ENCODE results near the gene CIRBP.
"Not testable (repeated sequence)": the region's sequence is repeated elsewhere in the genome, so short reads cannot be mapped to it uniquely, and the experiment has no call there.

Gene CIRBP

GRCh38 chr19:1296078-1296477 lies 26.9 kb downstream of the CIRBP start:
- H3K36me3 ChIP-seq (ENCODE audit: insufficient read depth, low read length), result no peaks in the 10 kb centered on the region
- no peak overlapping the region for H3K9ac ChIP-seq (ENCODE audit: low read depth, low read length)
- H3K9me3 ChIP-seq (ENCODE audit: control insufficient read depth, insufficient read depth, low read length), result no peaks in the 10 kb centered on the region
- no peaks in the 10 kb centered on the region for H3K4me1 ChIP-seq (ENCODE audit: insufficient read depth, low read length)

DNA sequence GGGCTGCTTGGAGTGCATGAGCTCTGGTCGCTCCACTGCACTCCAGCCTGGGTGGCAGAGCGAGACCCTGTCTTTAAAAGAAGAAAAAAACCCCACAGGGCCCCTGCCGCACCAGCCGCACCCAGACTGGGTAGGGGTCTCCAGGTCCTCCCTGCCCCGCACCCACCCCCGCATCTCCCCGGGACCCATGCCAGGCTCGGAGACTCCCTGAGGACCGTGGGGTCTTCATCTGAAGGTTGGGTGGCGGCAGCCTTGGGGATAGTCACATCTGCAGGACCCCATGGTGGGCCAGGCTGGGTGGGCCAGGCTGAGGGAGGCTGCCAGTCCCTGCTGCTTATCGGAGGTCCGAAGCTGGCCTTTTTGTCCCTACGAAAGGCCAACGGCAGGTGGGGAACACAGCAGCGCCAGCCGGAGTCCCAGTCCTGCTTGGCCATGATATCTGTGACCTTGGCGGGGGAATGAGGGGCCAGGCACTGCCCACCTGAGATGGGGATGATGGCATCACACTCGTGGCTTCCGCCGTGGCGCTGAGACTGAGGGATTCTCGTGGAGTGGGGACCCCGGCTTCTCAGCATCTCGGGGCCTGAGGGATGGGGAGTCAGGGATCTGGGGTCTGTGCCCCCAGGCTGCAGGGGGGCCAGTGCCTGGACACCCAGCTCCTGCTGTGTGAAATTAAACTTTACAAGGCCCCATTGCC lies 27.6 kb downstream of the CIRBP start:
- H3K4me1 ChIP-seq (ENCODE audit: insufficient read depth, low read length), result no peaks in the 10 kb centered on the region
- no peaks in the 10 kb centered on the region for H3K9me3 ChIP-seq (ENCODE audit: control insufficient read depth, insufficient read depth, low read length)
- no peaks in the 10 kb centered on the region for H3K36me3 ChIP-seq (ENCODE audit: insufficient read depth, low read length)
- H3K9ac ChIP-seq (ENCODE audit: low read depth, low read length), result no peak overlapping the region

GRCh38 chr19:1298235-1298634 lies 29.1 kb downstream of the CIRBP start:
- H3K9ac ChIP-seq (ENCODE audit: low read depth, low read length), result no peak overlapping the region
- H3K4me1 ChIP-seq (ENCODE audit: insufficient read depth, low read length), result no peaks in the 10 kb centered on the region
- H3K9me3 ChIP-seq (ENCODE audit: control insufficient read depth, insufficient read depth, low read length), result no peaks in the 10 kb centered on the region
- H3K36me3 ChIP-seq (ENCODE audit: insufficient read depth, low read length), result no peaks in the 10 kb centered on the region

DNA sequence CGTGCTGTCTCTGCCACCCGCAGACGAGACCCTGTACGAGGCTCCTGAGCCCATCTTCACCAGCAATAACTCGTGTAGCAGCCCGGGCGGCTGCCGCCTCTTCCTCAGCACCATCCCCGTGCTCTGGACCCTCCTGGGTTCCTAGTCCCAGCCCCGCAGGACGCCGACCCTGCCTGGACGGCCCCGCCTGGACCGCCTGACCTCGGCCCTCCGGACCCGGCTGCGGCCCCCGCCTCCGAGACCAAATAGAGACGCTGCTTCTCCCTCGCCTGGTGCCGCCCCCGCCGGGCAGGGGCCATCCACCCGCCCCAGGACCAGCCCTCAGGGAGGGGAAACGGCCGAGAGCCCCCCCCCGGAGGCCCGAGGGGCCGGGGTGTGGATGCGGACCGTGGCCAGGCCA lies 30.7 kb downstream of the CIRBP start:
- no peak overlapping the region for H3K9ac ChIP-seq (ENCODE audit: low read depth, low read length)
- H3K36me3 ChIP-seq (ENCODE audit: insufficient read depth, low read length), result no peaks in the 10 kb centered on the region
- H3K9me3 ChIP-seq (ENCODE audit: control insufficient read depth, insufficient read depth, low read length), result no peaks in the 10 kb centered on the region
- H3K4me1 ChIP-seq (ENCODE audit: insufficient read depth, low read length), result no peaks in the 10 kb centered on the region

DNA sequence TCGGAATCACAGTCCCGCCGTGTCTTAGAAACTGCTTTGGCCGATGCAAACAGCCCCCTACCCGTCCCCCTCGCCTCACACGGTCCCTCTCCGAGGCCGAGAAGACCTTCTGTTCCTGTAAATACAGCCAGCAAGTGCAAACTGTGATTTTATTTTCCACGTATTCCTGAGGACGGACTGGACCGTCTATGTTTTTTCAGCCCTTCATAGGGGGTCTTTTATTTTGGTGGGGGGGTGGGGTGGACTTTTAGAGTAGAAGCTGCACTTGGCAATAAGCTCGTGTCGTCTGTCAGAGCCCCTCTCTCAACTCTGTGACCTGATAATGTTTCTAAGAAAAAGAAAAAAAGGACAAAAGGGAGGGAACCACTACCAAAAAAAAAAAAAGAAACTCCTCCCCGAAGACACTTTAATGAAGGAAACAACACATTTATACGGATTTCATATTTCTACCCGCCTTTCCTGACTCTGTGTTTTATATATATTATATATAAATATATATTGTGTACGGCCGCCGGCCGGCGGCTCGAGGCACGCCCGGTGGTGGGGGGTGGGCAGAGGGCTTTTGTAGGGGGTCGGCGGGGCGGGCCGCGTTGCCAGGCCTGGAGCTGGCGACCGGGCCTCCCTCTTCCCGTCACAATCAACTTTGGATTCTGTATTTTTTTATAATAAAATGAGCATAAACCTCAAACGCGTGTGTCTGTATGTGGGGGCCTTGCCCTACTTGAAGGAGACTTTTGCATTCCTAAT lies 31.8 kb downstream of the CIRBP start:
- H3K9ac ChIP-seq (ENCODE audit: low read depth, low read length), result no peak overlapping the region
- no peaks in the 10 kb centered on the region for H3K9me3 ChIP-seq (ENCODE audit: control insufficient read depth, insufficient read depth, low read length)
- H3K36me3 ChIP-seq (ENCODE audit: insufficient read depth, low read length), result no peaks in the 10 kb centered on the region
- no peaks in the 10 kb centered on the region for H3K4me1 ChIP-seq (ENCODE audit: insufficient read depth, low read length)

DNA sequence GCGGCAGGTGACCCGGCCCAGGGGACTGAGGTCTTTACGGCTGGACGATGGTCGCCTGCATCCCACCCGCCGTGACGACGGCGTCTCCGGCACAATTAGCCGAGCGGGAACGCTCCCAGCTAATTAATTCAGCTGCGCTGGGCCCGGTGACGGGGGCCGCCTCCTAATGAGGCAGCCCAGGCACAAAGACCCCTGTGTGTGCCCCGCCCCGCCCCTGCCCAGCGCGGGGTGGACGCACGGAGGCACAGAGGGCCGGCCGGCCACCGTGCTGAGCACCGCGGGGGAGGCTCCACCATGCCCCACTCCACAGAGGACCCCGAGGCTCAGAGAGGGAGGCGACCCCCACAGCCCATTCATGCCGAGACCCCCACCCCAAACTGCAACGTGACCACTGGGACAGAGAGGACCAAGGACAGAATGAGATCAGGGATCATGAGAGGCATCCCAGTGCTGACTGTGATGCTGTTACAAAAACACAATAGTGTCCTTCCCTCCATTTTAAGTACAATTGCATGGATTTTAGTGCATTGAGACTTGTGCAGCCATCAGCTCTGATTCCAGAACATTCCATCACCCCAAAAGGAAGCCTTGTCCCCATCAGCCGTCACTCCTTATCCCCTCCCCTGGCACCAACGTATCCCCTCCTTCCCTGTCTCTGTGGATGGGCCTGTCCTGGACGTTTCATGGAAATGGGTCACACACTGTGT lies 33.6 kb downstream of the CIRBP start:
- H3K36me3 ChIP-seq (ENCODE audit: insufficient read depth, low read length), result no peaks in the 10 kb centered on the region

DNA sequence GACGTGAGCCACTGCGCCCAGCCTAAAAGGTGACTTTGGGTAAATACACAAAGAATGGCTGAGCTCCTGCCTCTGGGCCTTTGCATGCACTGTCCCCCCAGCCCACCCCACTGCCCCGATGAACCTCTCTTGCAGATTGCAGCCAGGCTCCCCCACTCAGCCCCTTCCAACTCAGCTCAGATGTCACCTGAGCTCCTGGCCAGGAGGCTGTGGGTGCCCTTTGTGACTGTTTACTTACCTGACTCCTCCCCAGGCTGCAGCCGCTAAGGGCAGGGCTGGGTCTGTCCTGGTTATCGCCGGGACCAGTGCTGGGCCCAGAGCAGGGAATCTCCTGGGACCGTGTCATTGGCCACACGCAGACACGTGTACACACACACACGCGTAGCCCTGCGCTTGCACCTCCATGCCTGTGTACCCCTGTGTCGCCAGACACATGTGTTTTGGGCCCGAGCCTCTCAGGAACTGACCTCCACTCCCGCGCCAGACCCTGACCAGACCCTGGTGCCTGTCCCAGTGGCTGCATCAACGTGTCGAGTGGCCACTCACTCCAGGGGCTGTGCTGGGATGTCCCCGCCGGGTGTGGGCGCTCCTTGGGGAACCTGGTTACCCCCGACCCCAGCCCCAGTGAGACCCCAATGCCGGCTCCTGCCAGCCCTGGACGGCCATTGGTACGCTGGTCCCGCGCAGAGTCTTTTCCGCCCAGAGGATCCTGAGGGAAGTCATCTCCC lies 35.2 kb downstream of the CIRBP start:
- H3K9me3 ChIP-seq (ENCODE audit: control insufficient read depth, insufficient read depth, low read length), result no peaks in the 10 kb centered on the region
- H3K9ac ChIP-seq (ENCODE audit: low read depth, low read length), result no peak overlapping the region
- H3K4me1 ChIP-seq (ENCODE audit: insufficient read depth, low read length), result no peaks in the 10 kb centered on the region
- no peaks in the 10 kb centered on the region for H3K36me3 ChIP-seq (ENCODE audit: insufficient read depth, low read length)

More for the DNA sequence above, 33.6 kb downstream of the CIRBP start:
- Histone ChIP-seq H3K4me1 (ENCODE audit: insufficient read depth, low read length) (no peaks in the 10 kb centered on the region), H3K9ac (ENCODE audit: low read depth, low read length) (no peak overlapping the region), H3K9me3 (ENCODE audit: control insufficient read depth, insufficient read depth, low read length) (no peaks in the 10 kb centered on the region)

- H3K9me3 ChIP-seq (ENCODE audit: control insufficient read depth, insufficient read depth, low read length); H3K9ac ChIP-seq (ENCODE audit: low read depth, low read length); H3K36me3 ChIP-seq (ENCODE audit: insufficient read depth, low read length); H3K4me1 ChIP-seq (ENCODE audit: insufficient read depth, low read length): not testable (repeated sequence)
Measured at GRCh38 chr19:1305354-1305753, 36.2 kb downstream of the CIRBP start.

- H3K36me3 ChIP-seq (ENCODE audit: insufficient read depth, low read length), result no peaks in the 10 kb centered on the region
- no peaks in the 10 kb centered on the region for H3K9me3 ChIP-seq (ENCODE audit: control insufficient read depth, insufficient read depth, low read length)
- H3K4me1 ChIP-seq (ENCODE audit: insufficient read depth, low read length), result no peaks in the 10 kb centered on the region
- H3K9ac ChIP-seq (ENCODE audit: low read depth, low read length), result no peak overlapping the region
Measured at GRCh38 chr19:1307320-1307719, 38.2 kb downstream of the CIRBP start.

- H3K4me1 ChIP-seq (ENCODE audit: insufficient read depth, low read length), result no peaks in the 10 kb centered on the region
- no peaks in the 10 kb centered on the region for H3K36me3 ChIP-seq (ENCODE audit: insufficient read depth, low read length)
- H3K9me3 ChIP-seq (ENCODE audit: control insufficient read depth, insufficient read depth, low read length), result no peaks in the 10 kb centered on the region
- no peak overlapping the region for H3K9ac ChIP-seq (ENCODE audit: low read depth, low read length)
Measured at GRCh38 chr19:1307755-1308303, 38.7 kb downstream of the CIRBP start.

DNA sequence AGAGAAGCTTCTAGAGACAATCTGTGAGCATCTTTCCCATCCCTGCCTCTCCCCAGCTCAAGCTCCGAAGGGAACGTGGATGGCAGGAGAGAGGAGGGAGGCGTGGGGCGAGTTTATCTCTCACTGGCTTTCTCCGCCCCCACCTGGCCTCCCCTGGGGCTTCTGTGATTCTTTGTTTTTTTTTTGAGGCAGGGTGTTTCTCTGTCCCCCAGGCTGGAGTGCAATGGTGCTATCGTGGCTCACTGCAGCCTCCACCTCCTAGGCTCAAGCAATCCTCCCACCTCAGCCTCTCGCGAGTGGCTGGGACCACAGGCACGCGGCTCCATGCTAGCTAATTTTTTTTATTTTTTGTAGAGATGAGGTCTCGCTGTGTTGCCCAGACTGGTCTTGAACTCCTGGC lies 39.6 kb downstream of the CIRBP start:
- no peak overlapping the region for H3K9ac ChIP-seq (ENCODE audit: low read depth, low read length)
- H3K9me3 ChIP-seq (ENCODE audit: control insufficient read depth, insufficient read depth, low read length), result no peaks in the 10 kb centered on the region
- no peaks in the 10 kb centered on the region for H3K36me3 ChIP-seq (ENCODE audit: insufficient read depth, low read length)
- no peaks in the 10 kb centered on the region; the same call in 1 of the 2 replicates for H3K4me1 ChIP-seq (ENCODE audit: insufficient read depth, low read length)

DNA sequence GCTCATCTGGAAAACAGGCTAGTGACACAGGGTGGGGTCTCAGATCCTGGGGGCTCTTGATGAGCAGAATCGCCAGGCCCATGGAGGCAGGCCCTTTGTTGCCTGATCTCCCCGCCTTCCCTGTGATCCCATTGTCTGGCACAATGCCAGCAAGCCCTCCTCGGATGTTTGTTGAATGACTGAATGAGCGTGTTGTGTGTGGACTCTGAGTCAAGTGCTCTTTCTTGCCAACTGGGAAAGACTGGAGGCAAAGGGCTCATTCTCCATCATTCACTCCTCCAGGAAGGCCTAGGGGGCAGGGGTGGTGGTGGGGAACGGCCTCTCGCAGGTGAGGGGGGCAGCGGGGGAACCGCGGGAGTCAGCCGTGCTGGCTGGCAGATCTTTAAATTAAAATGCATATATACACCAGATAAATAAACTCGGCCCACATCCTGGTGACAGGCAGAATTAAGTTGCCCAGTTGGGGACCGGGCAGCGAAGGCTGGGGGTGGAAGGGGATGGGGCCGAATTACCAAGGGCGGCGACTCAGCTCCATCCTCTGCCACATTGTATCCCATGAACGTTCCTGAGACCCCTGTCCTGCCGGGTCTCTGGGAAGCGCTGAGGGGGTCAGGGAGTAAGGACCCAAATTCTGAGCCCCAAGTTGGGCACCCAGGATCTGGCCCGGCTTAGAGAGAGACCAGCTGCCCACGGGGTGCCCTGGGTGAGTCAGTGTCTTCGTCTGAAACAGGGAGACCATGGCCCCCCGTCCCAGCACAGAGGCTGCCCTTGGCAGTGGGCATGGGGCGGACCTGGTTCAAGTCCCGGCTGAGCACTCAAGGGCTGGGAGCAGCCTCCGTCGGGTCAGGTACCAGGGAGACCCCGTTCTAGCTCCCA lies 41.1 kb downstream of the CIRBP start:
- no peaks in the 10 kb centered on the region for H3K9me3 ChIP-seq (ENCODE audit: control insufficient read depth, insufficient read depth, low read length)
- H3K36me3 ChIP-seq (ENCODE audit: insufficient read depth, low read length), result no peaks in the 10 kb centered on the region
- no peaks in the 10 kb centered on the region; the same call in 1 of the 2 replicates for H3K4me1 ChIP-seq (ENCODE audit: insufficient read depth, low read length)
- H3K9ac ChIP-seq (ENCODE audit: low read depth, low read length), result no peak overlapping the region

- Histone ChIP-seq H3K4me1 (ENCODE audit: insufficient read depth, low read length) (no peaks in the 10 kb centered on the region; the same call in 1 of the 2 replicates), H3K9ac (ENCODE audit: low read depth, low read length) (no peak overlapping the region), H3K36me3 (ENCODE audit: insufficient read depth, low read length) (no peaks in the 10 kb centered on the region), H3K9me3 (ENCODE audit: control insufficient read depth, insufficient read depth, low read length) (no peaks in the 10 kb centered on the region)
Measured at GRCh38 chr19:1310853-1311180, 41.7 kb downstream of the CIRBP start.

Measured in ES-I3 (cell line).